ENCODE results near the gene CARF. TPM values are rescaled to one million over a fixed set of nuclear protein-coding genes. Genes with fewer than 3 reads are reported as not detected.

The CARF gene
- total and polyA plus RNA-seq, 2 of the 13 experiments (the other 11 are each of a cell fraction or from before 2014, with no cell fraction given) = 3.0 to 5.4 TPM

GRCh38 chr2:202911512-202912341, at the start of gene CARF, which contains the start of gene WDR12 (continued):
- TF ChIP-seq, protein P1, sequence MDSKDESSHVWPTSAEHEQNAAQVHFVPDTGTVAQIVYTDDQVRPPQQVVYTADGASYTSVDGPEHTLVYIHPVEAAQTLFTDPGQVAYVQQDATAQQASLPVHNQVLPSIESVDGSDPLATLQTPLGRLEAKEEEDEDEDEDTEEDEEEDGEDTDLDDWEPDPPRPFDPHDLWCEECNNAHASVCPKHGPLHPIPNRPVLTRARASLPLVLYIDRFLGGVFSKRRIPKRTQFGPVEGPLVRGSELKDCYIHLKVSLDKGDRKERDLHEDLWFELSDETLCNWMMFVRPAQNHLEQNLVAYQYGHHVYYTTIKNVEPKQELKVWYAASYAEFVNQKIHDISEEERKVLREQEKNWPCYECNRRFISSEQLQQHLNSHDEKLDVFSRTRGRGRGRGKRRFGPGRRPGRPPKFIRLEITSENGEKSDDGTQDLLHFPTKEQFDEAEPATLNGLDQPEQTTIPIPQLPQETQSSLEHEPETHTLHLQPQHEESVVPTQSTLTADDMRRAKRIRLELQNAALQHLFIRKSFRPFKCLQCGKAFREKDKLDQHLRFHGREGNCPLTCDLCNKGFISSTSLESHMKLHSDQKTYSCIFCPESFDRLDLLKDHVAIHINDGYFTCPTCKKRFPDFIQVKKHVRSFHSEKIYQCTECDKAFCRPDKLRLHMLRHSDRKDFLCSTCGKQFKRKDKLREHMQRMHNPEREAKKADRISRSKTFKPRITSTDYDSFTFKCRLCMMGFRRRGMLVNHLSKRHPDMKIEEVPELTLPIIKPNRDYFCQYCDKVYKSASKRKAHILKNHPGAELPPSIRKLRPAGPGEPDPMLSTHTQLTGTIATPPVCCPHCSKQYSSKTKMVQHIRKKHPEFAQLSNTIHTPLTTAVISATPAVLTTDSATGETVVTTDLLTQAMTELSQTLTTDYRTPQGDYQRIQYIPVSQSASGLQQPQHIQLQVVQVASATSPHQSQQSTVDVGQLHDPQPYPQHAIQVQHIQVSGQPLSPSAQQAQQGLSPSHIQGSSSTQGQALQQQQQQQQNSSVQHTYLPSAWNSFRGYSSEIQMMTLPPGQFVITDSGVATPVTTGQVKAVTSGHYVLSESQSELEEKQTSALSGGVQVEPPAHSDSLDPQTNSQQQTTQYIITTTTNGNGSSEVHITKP (CRISPR knock-in tag; IDR thresholded peaks at IDR 0.05; ENCODE audit: low read depth) = no peak
- TF ChIP-seq ZNF484 (CRISPR knock-in tag; IDR thresholded peaks at IDR 0.05; ENCODE audit: borderline replicate concordance, low read depth) (no peak), ZNF281 (CRISPR knock-in tag; IDR thresholded peaks at IDR 0.05; ENCODE audit: borderline replicate concordance) (no peak), ZNF326 (CRISPR knock-in tag; IDR thresholded peaks at IDR 0.05; ENCODE audit: borderline replicate concordance) (no peak), EED (CRISPR knock-in tag; IDR thresholded peaks at IDR 0.05) (0 out of 2 replicates have a peak, but pooled peaks have one; percentile 64), NBN (conservative IDR thresholded peaks at IDR 0.05) (no peak), SALL1 (CRISPR knock-in tag; IDR thresholded peaks at IDR 0.05) (peak; percentile 83), BRCA1 (CRISPR knock-in tag; IDR thresholded peaks at IDR 0.05) (peak; percentile 78; the same call in 1 of the 2 replicates), ZBTB20 (CRISPR knock-in tag; IDR thresholded peaks at IDR 0.05; ENCODE audit: borderline replicate concordance, low read depth) (no peak; the same call in 1 of the 2 replicates), SOX5 (CRISPR knock-in tag; IDR thresholded peaks at IDR 0.05; ENCODE audit: borderline replicate concordance) (no peak; the same call in none of the 2 replicates), KDM5A (IDR thresholded peaks at IDR 0.05; ENCODE audit: borderline replicate concordance, low read length) (peak; percentile 95), ZNF205 (CRISPR knock-in tag; IDR thresholded peaks at IDR 0.05) (no peak), ZNF850 (CRISPR knock-in tag; conservative IDR thresholded peaks at IDR 0.05) (no peak), ZNF629 (CRISPR knock-in tag; conservative IDR thresholded peaks at IDR 0.05) (no peak)
- TF ChIP-seq, protein P2, sequence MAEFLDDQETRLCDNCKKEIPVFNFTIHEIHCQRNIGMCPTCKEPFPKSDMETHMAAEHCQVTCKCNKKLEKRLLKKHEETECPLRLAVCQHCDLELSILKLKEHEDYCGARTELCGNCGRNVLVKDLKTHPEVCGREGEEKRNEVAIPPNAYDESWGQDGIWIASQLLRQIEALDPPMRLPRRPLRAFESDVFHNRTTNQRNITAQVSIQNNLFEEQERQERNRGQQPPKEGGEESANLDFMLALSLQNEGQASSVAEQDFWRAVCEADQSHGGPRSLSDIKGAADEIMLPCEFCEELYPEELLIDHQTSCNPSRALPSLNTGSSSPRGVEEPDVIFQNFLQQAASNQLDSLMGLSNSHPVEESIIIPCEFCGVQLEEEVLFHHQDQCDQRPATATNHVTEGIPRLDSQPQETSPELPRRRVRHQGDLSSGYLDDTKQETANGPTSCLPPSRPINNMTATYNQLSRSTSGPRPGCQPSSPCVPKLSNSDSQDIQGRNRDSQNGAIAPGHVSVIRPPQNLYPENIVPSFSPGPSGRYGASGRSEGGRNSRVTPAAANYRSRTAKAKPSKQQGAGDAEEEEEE (CRISPR knock-in tag; IDR thresholded peaks at IDR 0.05; ENCODE audit: borderline replicate concordance) = no peak

Data from HepG2 (cell line).